GM12878 (cell line): Measurements from ENCODE around the gene COG4. TPM values are rescaled to one million over a fixed set of nuclear protein-coding genes. Genes with fewer than 3 reads are reported as not detected.
A peak's percentile ranks its signal among the peaks of the same experiment; 100 is the strongest.

Source experiments
- EGR1 ChIP-seq, 2 experiments: IDR thresholded peaks; 1 replicate in 1 of 2; 2 replicates in 1 of 2; pipeline ENCODE4 v1.6.1; 2011 to 2012; ENCODE audit warnings: low read depth in 2 of 2, low read length in 2 of 2, borderline replicate concordance in 1 of 2, mild to moderate bottlenecking in 1 of 2, moderate library complexity in 1 of 2
- IKZF1 ChIP-seq: fragments of 450-650 bp; conservative IDR thresholded peaks from 2 replicates; pipeline ENCODE4 v1.6.1; 2017; ENCODE audit warnings: antibody characterized with exemption, mild to moderate bottlenecking
- NR2F1 ChIP-seq: fragments of 450-650 bp; conservative IDR thresholded peaks from 2 replicates; pipeline ENCODE4 v1.6.1; 2017; ENCODE audit warnings: mild to moderate bottlenecking
- RB1 ChIP-seq: fragments of 450-650 bp; formaldehyde crosslinking; IDR thresholded peaks from 2 replicates; pipeline ENCODE4 v1.6.1; 2017; ENCODE audit warnings: mild to moderate bottlenecking, borderline replicate concordance
- SIN3A ChIP-seq: IDR thresholded peaks from 2 replicates; pipeline ENCODE4 v1.6.1; 2012; ENCODE audit warnings: low read depth, low read length, improper control_type of control experiment
- USF1 ChIP-seq: IDR thresholded peaks from 2 replicates; pipeline ENCODE4 v1.6.1; 2011; ENCODE audit warnings: borderline replicate concordance, low read depth, mild to moderate bottlenecking, moderate library complexity, mixed read lengths, low read length; ENCODE audit not compliant: insufficient read depth; ENCODE audit errors: extremely low read length
- polyA plus RNA-seq, 11 experiments: library from polyadenylated mRNA; depleted of rRNA in 4 of 11; unstranded in 6 of 11; stranded (reverse) in 5 of 11; fragments of >200 nt; fragmentation: Nextera tagmentation in 4 of 11; fragmentation: Illumina TruSeq in 1 of 11; extraction: Ambion mirVana in 4 of 11; extraction: Trizol in 1 of 11; gene quantifications; 1 replicate in 1 of 11; 2 replicates in 10 of 11; pipeline versions ENCODE4 v1.2.1 to v1.2.3, GENCODE V29; 2011 to 2016; ENCODE audit warnings: inconsistent platforms in 2 of 11, missing spikeins in 2 of 11, low read depth in 1 of 11
- total RNA-seq, 4 experiments: library from RNA; depleted of rRNA in 3 of 4; stranded (reverse); fragments of >200 nt in 3 of 4; fragmentation: Illumina TruSeq in 1 of 4; extraction: Trizol in 1 of 4; gene quantifications; 2 replicates each; pipeline versions ENCODE4 v1.2.1 to v1.2.3, GENCODE V29; 2013 to 2021
- TF ChIP-seq, protein P1 (sequence below): fragments of 450-650 bp; IDR thresholded peaks from 2 replicates; pipeline ENCODE4 v1.6.1; 2016; ENCODE audit warnings: mild to moderate bottlenecking, moderate library complexity, borderline replicate concordance

Gene COG4
- total and polyA plus RNA-seq, 10 of the 15 experiments (the other 5 are each of a cell fraction or from before 2014, with no cell fraction given): 7.0 to 57.7 (median 33.0) TPM

DNA sequence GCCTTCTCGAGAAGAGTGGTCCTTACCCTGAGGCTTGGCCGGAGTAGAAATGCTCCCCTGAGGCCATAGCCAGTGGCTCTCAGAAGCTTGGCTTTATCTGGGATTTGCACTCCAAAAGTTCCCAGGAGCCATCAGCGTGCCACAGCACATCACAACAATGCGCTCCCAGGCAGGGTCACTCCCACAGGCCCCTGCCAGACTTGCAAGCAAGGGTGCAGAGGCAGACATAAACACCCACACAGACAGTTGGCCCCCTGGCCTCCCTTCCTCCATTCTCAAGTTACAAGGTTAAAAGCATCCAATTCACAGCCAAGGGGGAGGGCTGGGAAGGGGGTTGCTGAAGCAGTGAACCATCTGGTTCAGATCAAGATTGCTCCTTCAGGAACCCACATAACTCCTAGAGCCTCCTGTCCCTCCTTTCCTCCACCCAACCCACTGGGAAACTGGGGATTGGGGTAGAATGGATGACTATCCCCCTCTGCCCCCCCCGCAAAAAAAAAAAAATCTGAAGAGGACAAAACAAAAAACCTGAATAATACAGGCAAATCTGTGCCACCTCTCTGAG is 86.3 kb downstream of the COG4 start (continued):
- TF ChIP-seq, protein P1, sequence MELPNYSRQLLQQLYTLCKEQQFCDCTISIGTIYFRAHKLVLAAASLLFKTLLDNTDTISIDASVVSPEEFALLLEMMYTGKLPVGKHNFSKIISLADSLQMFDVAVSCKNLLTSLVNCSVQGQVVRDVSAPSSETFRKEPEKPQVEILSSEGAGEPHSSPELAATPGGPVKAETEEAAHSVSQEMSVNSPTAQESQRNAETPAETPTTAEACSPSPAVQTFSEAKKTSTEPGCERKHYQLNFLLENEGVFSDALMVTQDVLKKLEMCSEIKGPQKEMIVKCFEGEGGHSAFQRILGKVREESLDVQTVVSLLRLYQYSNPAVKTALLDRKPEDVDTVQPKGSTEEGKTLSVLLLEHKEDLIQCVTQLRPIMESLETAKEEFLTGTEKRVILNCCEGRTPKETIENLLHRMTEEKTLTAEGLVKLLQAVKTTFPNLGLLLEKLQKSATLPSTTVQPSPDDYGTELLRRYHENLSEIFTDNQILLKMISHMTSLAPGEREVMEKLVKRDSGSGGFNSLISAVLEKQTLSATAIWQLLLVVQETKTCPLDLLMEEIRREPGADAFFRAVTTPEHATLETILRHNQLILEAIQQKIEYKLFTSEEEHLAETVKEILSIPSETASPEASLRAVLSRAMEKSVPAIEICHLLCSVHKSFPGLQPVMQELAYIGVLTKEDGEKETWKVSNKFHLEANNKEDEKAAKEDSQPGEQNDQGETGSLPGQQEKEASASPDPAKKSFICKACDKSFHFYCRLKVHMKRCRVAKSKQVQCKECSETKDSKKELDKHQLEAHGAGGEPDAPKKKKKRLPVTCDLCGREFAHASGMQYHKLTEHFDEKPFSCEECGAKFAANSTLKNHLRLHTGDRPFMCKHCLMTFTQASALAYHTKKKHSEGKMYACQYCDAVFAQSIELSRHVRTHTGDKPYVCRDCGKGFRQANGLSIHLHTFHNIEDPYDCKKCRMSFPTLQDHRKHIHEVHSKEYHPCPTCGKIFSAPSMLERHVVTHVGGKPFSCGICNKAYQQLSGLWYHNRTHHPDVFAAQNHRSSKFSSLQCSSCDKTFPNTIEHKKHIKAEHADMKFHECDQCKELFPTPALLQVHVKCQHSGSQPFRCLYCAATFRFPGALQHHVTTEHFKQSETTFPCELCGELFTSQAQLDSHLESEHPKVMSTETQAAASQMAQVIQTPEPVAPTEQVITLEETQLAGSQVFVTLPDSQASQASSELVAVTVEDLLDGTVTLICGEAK: no peak
- TF ChIP-seq NR2F1: peak; percentile 32; the same call in 1 of the 2 replicates
- peak in 1 of 2 experiments; percentile 37; a peak in 1 of 3 replicates for TF ChIP-seq EGR1 (IDR thresholded peaks at IDR 0.05; ENCODE audit: borderline replicate concordance in 1 of 2, low read depth in 2 of 2, low read length in 2 of 2)
- TF ChIP-seq SIN3A: 0 out of 2 replicates have a peak, but pooled peaks have one; percentile 74
- no peak for TF ChIP-seq USF1
- peak; percentile 54 for TF ChIP-seq IKZF1
- no peak for TF ChIP-seq RB1
